Measurements from ENCODE around the gene ARMH4. TPM values are rescaled to one million over a fixed set of nuclear protein-coding genes. Genes with fewer than 3 reads are reported as not detected.
A peak's percentile ranks its signal among the peaks of the same experiment; 100 is the strongest.

Gene ARMH4
- polyA plus RNA-seq, 1 donor (not counting 4 experiments of a cell fraction or from before 2014, with no cell fraction given), result 0.56 TPM

- no peaks in the 10 kb centered on the region for H3K79me2 ChIP-seq (ENCODE audit: control insufficient read depth, insufficient read depth, low read length)
- TF ChIP-seq CTCF (optimal IDR thresholded peaks at IDR 0.05 in 1 of 3, IDR thresholded peaks at IDR 0.05 in 1 of 3, conservative IDR thresholded peaks at IDR 0.05 in 1 of 3; ENCODE audit: extremely low read depth in 1 of 3, insufficient read depth in 2 of 3, low read length in 3 of 3) (no peak), EZH2 (IDR thresholded peaks at IDR 0.05; ENCODE audit: low read length) (no peak)
- H4K20me1 ChIP-seq (ENCODE audit: control insufficient read depth, extremely low read depth, insufficient read depth, low read length), result no peaks in the 10 kb centered on the region
- H3K4me1 ChIP-seq (ENCODE audit: control insufficient read depth, extremely low read depth, insufficient read depth, low read length), result peaks cover 36% of the 10 kb centered on the region
- H2AFZ ChIP-seq (ENCODE audit: control insufficient read depth, low read length), result peak overlapping the region; percentile 39
- peak overlapping the region; percentile 34 for H3K9ac ChIP-seq (ENCODE audit: control insufficient read depth, extremely low read depth, insufficient read depth, low read length)
- dilution Hi-C loops (cut with MboI; ENCODE audit: extremely low pct_ligation_motif_present, low sequenced_read_pairs), result no loop called here
- no peaks in the 10 kb centered on the region for H3K9me3 ChIP-seq (ENCODE audit: control insufficient read depth, low read depth, low read length)
- peak overlapping the region; percentile 57 for H3K27ac ChIP-seq (ENCODE audit: control insufficient read depth, insufficient read depth, low read length)
- FAIRE-seq (no peak), DNase-seq (ENCODE audit: low read depth, low spot score) (no peak)
- no peaks in the 10 kb centered on the region for H3K36me3 ChIP-seq (ENCODE audit: control insufficient read depth in 2 of 2, extremely low read depth in 1 of 2, insufficient read depth in 2 of 2, low read length in 2 of 2)
- no peaks in the 10 kb centered on the region for H3K9me1 ChIP-seq (ENCODE audit: control insufficient read depth, extremely low read depth, insufficient read depth, low read length)
- H3K4me3 ChIP-seq (ENCODE audit: control insufficient read depth in 2 of 3, extremely low read depth in 1 of 3, insufficient read depth in 2 of 3, low read depth in 1 of 3, low read length in 3 of 3), result peak overlapping the region in 1 of 3 experiments; percentile 39
- H3K4me2 ChIP-seq (ENCODE audit: control insufficient read depth, extremely low read depth, insufficient read depth, low read depth, low read length), result peak overlapping the region; percentile 54
- no peaks in the 10 kb centered on the region for H3K27me3 ChIP-seq (ENCODE audit: control insufficient read depth, extremely low read depth, insufficient read depth, low read length)
Observed at GRCh38 chr14:58077621-58078020, 74.4 kb downstream of the ARMH4 start.

GRCh38 chr14:58073516-58073915 lies 78.5 kb downstream of the ARMH4 start:
- TF ChIP-seq EZH2 (IDR thresholded peaks at IDR 0.05; ENCODE audit: low read length) (no peak), CTCF (optimal IDR thresholded peaks at IDR 0.05 in 1 of 3, IDR thresholded peaks at IDR 0.05 in 1 of 3, conservative IDR thresholded peaks at IDR 0.05 in 1 of 3; ENCODE audit: extremely low read depth in 1 of 3, insufficient read depth in 2 of 3, low read length in 3 of 3) (no peak)
- Histone ChIP-seq H3K4me3 (ENCODE audit: control insufficient read depth in 2 of 3, extremely low read depth in 1 of 3, insufficient read depth in 2 of 3, low read depth in 1 of 3, low read length in 3 of 3) (no peak overlapping the region), H3K4me2 (ENCODE audit: control insufficient read depth, extremely low read depth, insufficient read depth, low read depth, low read length) (no peak overlapping the region), H3K9me3 (ENCODE audit: control insufficient read depth, low read depth, low read length) (no peaks in the 10 kb centered on the region), H4K20me1 (ENCODE audit: control insufficient read depth, extremely low read depth, insufficient read depth, low read length) (no peaks in the 10 kb centered on the region), H3K27me3 (ENCODE audit: control insufficient read depth, extremely low read depth, insufficient read depth, low read length) (no peaks in the 10 kb centered on the region), H2AFZ (ENCODE audit: control insufficient read depth, low read length) (no peak overlapping the region), H3K27ac (ENCODE audit: control insufficient read depth, insufficient read depth, low read length) (no peak overlapping the region), H3K36me3 (ENCODE audit: control insufficient read depth in 2 of 2, extremely low read depth in 1 of 2, insufficient read depth in 2 of 2, low read length in 2 of 2) (no peaks in the 10 kb centered on the region), H3K9me1 (ENCODE audit: control insufficient read depth, extremely low read depth, insufficient read depth, low read length) (no peaks in the 10 kb centered on the region), H3K79me2 (ENCODE audit: control insufficient read depth, insufficient read depth, low read length) (no peaks in the 10 kb centered on the region), H3K9ac (ENCODE audit: control insufficient read depth, extremely low read depth, insufficient read depth, low read length) (no peak overlapping the region), H3K4me1 (ENCODE audit: control insufficient read depth, extremely low read depth, insufficient read depth, low read length) (peaks cover 16% of the 10 kb centered on the region)
- no peak for FAIRE-seq
- no peak for DNase-seq (ENCODE audit: low read depth, low spot score)
- dilution Hi-C loops (cut with MboI; ENCODE audit: extremely low pct_ligation_motif_present, low sequenced_read_pairs), result no loop called here

All from keratinocyte (primary cell).